Motor neuron (in vitro differentiated cells): ENCODE results near the gene SLC2A8. TPM values are rescaled to one million over a fixed set of nuclear protein-coding genes. Genes with fewer than 3 reads are reported as not detected.

Source experiments
- ATAC-seq, 8 experiments: fragments of 200-7000 bp; cut with Tn5 transposase; replicated peaks in 6 of 8; 2 replicates each; pipeline ENCODE4 v1.8.0; 2021; ENCODE audit warnings: mild to moderate bottlenecking in 8 of 8, moderate library complexity in 8 of 8
- H3K27ac ChIP-seq, 2 donors: fragments of 250-450 bp; sonication (Bioruptor Pico); 2 replicates each; pipeline ENCODE4 v1.9.0; 2021; ENCODE audit warnings: antibody characterized with exemption in 2 of 2, mild to moderate bottlenecking in 2 of 2, moderate library complexity in 1 of 2
- H3K4me1 ChIP-seq, 2 donors: fragments of 250-450 bp; sonication (Bioruptor Pico); replicated peaks in 1 of 2; 2 replicates each; pipeline ENCODE4 v1.6.1; 2021; ENCODE audit warnings: antibody characterized with exemption in 2 of 2, mild to moderate bottlenecking in 2 of 2, moderate library complexity in 1 of 2
- H3K4me3 ChIP-seq, 5 donors: fragments of 250-450 bp; sonication (Bioruptor Pico); 2 replicates each; pipeline ENCODE4 v1.9.0; 2021; ENCODE audit warnings: antibody characterized with exemption in 5 of 5, mild to moderate bottlenecking in 5 of 5, moderate library complexity in 4 of 5
- WGBS, 10 experiments: fragments of 450-650 bp; shearing (Covaris generic); methylation state at CpG; one replicate each; pipeline ENCODE4 v1.0.0; 2022; 5-methylcytosine and 5-hydroxymethylcytosine counted together
- in situ Hi-C, 9 experiments: fragments of 400-800 bp; cut with MboI; loops; one replicate each; pipeline ENCODE4 v1.15.0; 2021; ENCODE audit warnings: low sequenced_read_pairs in 9 of 9, low pct_unique_long_range_greater_than_20kb in 2 of 9; ENCODE audit not compliant: unreplicated experiment in 9 of 9
- total RNA-seq, 8 experiments: library from RNA; unstranded; fragments of 300-600 nt; gene quantifications; 2 replicates each; pipeline versions ENCODE4 v1.2.3 to v1.2.4, GENCODE V29; 2022

The SLC2A8 gene
- total RNA-seq, 8 experiments from 2014 or later: 9.8 to 23.3 (median 11.3) TPM

DNA sequence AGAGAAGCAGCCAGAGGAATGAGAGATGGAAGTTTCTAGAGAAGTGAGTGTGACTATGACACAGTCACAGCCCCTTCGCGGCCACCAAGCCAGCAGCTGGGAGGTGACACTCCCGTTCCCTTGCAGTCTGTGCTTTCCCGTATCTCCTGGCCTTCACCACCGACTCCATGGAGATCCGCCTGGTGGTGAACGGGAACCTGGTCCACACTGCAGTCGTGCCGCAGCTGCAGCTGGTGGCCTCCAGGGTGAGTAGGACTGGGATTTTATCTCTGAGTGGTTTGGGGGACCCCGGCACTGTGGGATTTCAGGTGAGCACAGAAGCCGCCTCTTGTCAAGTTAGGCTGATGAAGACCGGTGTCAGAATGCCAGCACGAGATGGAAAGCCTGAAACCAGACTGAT lies 12.1 kb upstream of the SLC2A8 start:
- 87 to 100% (median 92%) methylated on average over 1 to 7 of the region's 13 CpGs; no CpG with 5 or more reads in 5 of the 10 experiments for WGBS, 10 experiments
- Histone ChIP-seq H3K4me3 (no peak overlapping the region), H3K27ac (peak overlapping the region in 1 of 2 donors; percentile 17), H3K4me1 (peaks cover 20 to 32% of the 10 kb centered on the region in 2 donors)
- in situ Hi-C loops: loop anchor here in 2 of 9 experiments (25.0 kb wide), 2 partner anchors 148 to 173 kb away; no protein-coding TSS in a partner anchor
- ATAC-seq: no peak

- no peak overlapping the region for H3K27ac ChIP-seq
- 61 to 100% (median 92%) methylated on average over 1 to 4 of the region's 4 CpGs; no CpG with 5 or more reads in 2 of the 10 experiments for WGBS, 10 experiments
- ATAC-seq: no peak
- peaks cover 31 to 42% of the 10 kb centered on the region in 2 donors for H3K4me1 ChIP-seq
- in situ Hi-C loops: loop anchor here in 2 of 9 experiments (25.0 kb wide), 2 partner anchors 149 to 174 kb away; no protein-coding TSS in a partner anchor
- no peak overlapping the region for H3K4me3 ChIP-seq
Observed at GRCh38 chr9:127386249-127386648, 10.7 kb upstream of the SLC2A8 start.

DNA sequence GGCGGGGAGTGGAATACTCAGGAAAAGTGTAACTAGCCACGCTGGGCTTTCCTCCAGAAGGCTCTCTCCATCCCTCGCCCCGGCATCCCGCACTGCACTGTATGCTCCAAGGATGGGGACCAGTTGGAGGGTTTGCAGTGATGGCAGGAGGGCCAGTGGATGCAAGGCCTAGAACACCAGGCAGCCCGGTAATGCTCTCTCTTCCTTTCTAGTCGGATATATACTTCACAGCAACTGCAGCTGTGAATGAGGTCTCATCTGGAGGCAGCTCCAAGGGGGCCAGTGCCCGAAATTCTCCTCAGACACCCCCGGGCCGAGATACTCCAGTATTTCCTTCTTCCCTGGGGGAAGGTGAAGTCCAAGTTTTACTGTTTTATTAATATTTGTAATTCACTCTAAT lies 10.0 kb upstream of the SLC2A8 start:
- H3K4me3 ChIP-seq: no peak overlapping the region
- in situ Hi-C loops: loop anchor here in 2 of 9 experiments (25.0 kb wide), 2 partner anchors 150 to 175 kb away; no protein-coding TSS in a partner anchor
- peaks cover 31 to 42% of the 10 kb centered on the region in 2 donors for H3K4me1 ChIP-seq
- ATAC-seq: no peak
- no peak overlapping the region for H3K27ac ChIP-seq
- 65 to 100% (median 97%) methylated on average over 1 to 4 of the region's 10 CpGs; no CpG with 5 or more reads in 2 of the 10 experiments for WGBS, 10 experiments

- peak; percentile 76 to 98 (median 92) for ATAC-seq
- Histone ChIP-seq H3K27ac (peak overlapping the region; percentile 38 to 56), H3K4me3 (no peak overlapping the region), H3K4me1 (peaks cover 31 to 42% of the 10 kb centered on the region in 2 donors)
- in situ Hi-C loops: loop anchor here in 2 of 9 experiments (25.0 kb wide), 2 partner anchors 151 to 176 kb away; no protein-coding TSS in a partner anchor
- WGBS, 10 experiments: 0 to 58% (median 18%) methylated on average over 1 to 9 of the region's 10 CpGs; no CpG with 5 or more reads in 1 of the 10 experiments
Observed at GRCh38 chr9:127388037-127388855, 8.7 kb upstream of the SLC2A8 start.

GRCh38 chr9:127388856-127389238 lies 8.1 kb upstream of the SLC2A8 start:
- Histone ChIP-seq H3K4me3 (no peak overlapping the region), H3K27ac (peak overlapping the region; percentile 38 to 56)

DNA sequence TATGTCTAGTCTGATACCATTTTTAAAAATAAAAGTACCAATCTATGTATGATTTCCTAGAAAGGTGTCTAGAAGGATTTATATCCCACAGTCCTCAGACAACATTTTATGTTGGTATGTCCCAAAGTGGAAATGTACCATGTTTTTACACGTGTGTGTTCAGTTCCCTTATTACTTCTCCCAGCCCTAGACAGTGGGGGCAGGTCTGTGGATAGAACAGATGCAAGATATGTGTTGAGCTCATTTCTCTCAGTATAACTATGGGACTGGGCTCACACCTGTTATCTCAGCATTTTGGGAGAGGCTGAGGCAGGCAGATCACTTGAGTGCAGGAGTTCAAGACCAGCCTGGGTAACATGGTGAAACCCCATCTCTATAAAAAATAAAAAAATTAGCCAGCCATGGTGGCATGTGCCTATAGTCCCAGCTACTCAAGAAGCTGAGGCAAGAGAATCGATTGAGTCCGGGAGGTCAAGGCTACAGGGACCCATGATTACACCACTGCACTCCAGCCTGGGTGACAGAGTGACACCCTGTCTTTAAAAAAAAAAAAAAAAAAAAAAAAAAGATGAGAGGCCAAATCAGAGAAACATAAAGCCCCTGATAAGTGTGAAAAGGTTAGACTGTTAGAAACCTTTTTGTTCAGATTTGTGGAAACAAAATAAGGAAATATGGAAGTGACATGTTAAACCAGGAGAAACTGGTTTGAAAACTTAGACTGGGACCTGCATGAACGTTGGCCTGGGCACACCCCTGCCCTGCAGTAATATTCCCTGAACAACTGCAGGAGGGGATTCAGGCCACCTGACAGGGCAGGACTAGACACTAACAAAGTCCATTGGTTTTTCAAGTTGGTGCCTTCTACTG lies 7.4 kb upstream of the SLC2A8 start:
- Histone ChIP-seq H3K27ac (peak overlapping the region; percentile 38 to 56), H3K4me3 (no peak overlapping the region), H3K4me1 (peaks cover 31 to 42% of the 10 kb centered on the region in 2 donors)
- no peak for ATAC-seq
- WGBS, 10 experiments: 57 to 100% (median 80%) methylated on average over 2 to 4 of the region's 4 CpGs
- in situ Hi-C loops: loop anchor here in 2 of 9 experiments (25.0 kb wide), 2 partner anchors 152 to 177 kb away; no protein-coding TSS in a partner anchor

More at GRCh38 chr9:127388856-127389238, 8.1 kb upstream of the SLC2A8 start:
- peaks cover 31 to 42% of the 10 kb centered on the region in 2 donors for H3K4me1 ChIP-seq
- 0 to 100% (median 73%) methylated on average over 1 to 6 of the region's 6 CpGs; no CpG with 5 or more reads in 2 of the 10 experiments for WGBS, 10 experiments
- peak in 5 of 8 experiments; percentile 31 to 54 (median 47) for ATAC-seq
- in situ Hi-C loops: loop anchor here in 2 of 9 experiments (25.0 kb wide), 2 partner anchors 152 to 177 kb away; no protein-coding TSS in a partner anchor

DNA sequence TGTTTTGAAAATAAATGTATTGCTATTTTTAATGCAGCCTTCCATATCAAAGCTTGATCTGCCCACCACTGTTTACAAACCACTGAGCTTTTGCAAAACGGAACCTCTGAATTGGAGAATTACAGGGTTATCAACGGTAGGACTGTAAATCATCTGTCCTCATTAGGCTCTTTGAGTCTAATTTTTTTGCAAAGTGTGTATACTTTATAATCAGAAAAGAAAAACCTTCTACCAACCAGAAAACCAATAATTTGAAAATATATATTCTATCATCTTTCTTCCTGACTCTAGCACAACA lies 6.8 kb upstream of the SLC2A8 start:
- ATAC-seq: no peak
- H3K4me3 ChIP-seq: no peak overlapping the region
- in situ Hi-C loops: loop anchor here in 2 of 9 experiments (25.0 kb wide), 2 partner anchors 153 to 178 kb away; no protein-coding TSS in a partner anchor
- no peak overlapping the region for H3K27ac ChIP-seq
- 54 to 79% (median 68%) methylated on average over 2 of the region's 2 CpGs; no CpG with 5 or more reads in 4 of the 10 experiments for WGBS, 10 experiments
- H3K4me1 ChIP-seq: peaks cover 31 to 39% of the 10 kb centered on the region in 2 donors

- Histone ChIP-seq H3K27ac (peak overlapping the region in 1 of 2 donors; percentile 46), H3K4me1 (peaks cover 31 to 36% of the 10 kb centered on the region in 2 donors), H3K4me3 (no peak overlapping the region)
- in situ Hi-C loops: loop anchor here in 2 of 9 experiments (25.0 kb wide), 2 partner anchors 153 to 178 kb away; no protein-coding TSS in a partner anchor
- WGBS, 10 experiments: 40 to 94% (median 68%) methylated on average over 1 to 5 of the region's 5 CpGs; no CpG with 5 or more reads in 1 of the 10 experiments
- ATAC-seq: peak in 5 of 8 experiments; percentile 8 to 39 (median 15)
Observed at GRCh38 chr9:127390563-127390962, 6.4 kb upstream of the SLC2A8 start.

DNA sequence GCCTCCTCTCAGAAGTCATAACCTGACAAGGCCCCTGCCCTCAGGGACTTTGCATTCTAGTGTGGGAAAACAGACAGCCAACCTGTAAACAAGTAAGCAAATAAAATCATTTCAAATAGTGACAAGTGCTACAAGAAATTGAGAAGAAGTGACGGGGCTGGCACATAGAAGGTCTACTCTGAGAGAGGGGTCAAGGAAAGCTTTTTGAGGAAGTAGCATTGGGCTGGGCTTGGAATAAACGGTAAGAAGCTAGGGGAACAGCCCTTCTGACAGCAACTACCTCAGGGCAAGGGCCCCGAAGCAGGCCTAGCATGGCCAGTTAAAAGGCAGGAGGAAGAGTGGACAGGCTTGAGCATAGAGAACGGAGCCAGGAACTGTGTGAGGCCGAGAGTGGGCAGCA lies 4.8 kb upstream of the SLC2A8 start:
- H3K27ac ChIP-seq: no peak overlapping the region
- no peak for ATAC-seq
- H3K4me3 ChIP-seq: no peak overlapping the region
- in situ Hi-C loops: loop anchor here in 2 of 9 experiments (25.0 kb wide), 2 partner anchors 155 to 180 kb away; no protein-coding TSS in a partner anchor
- 50 to 100% (median 87%) methylated on average over 1 to 4 of the region's 5 CpGs; no CpG with 5 or more reads in 1 of the 10 experiments for whole genome bisulfite sequencing, 10 experiments
- peaks cover 31 to 33% of the 10 kb centered on the region in 2 donors for H3K4me1 ChIP-seq

GRCh38 chr9:127392976-127393375 lies 4.0 kb upstream of the SLC2A8 start:
- WGBS, 10 experiments: 92 to 100% (median 96%) methylated on average over 2 to 5 of the region's 5 CpGs; no CpG with 5 or more reads in 5 of the 10 experiments
- Histone ChIP-seq H3K27ac (no peak overlapping the region), H3K4me3 (no peak overlapping the region), H3K4me1 (peaks cover 27 to 28% of the 10 kb centered on the region in 2 donors)
- no peak for ATAC-seq
- in situ Hi-C loops: loop anchor here in 2 of 9 experiments (25.0 kb wide), 2 partner anchors 156 to 181 kb away; no protein-coding TSS in a partner anchor

DNA sequence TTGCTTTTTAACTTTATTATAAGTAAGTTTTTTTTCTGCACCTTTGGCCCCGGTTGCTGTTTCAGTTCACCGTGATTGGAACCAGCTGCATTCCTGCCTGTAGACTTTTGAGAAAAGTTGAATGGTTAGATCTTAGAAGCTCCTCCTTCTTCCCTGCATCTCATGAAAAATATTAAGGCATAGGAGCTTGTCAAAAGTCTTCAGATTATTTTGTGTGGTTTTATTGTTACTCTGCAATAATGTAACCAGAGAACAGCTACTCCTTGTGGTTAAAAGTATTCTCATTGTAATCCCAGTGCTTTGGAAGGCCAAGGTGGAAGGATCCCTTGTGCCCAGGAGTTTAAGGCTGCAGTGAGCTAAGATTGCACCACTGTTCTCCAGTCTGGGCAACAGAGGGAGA lies 3.3 kb upstream of the SLC2A8 start:
- peaks cover 27 to 28% of the 10 kb centered on the region in 2 donors for H3K4me1 ChIP-seq
- H3K27ac ChIP-seq: no peak overlapping the region
- no peak overlapping the region for H3K4me3 ChIP-seq
- in situ Hi-C loops: loop anchor here in 2 of 9 experiments (25.0 kb wide), 2 partner anchors 156 to 181 kb away; no protein-coding TSS in a partner anchor
- no peak for ATAC-seq
- WGBS, 10 experiments: 0 to 100% (median 69%) methylated on average over 1 to 2 of the region's 2 CpGs; no CpG with 5 or more reads in 2 of the 10 experiments
